Measurements from ENCODE around the gene TMEM170B.

Gene TMEM170B

DNA sequence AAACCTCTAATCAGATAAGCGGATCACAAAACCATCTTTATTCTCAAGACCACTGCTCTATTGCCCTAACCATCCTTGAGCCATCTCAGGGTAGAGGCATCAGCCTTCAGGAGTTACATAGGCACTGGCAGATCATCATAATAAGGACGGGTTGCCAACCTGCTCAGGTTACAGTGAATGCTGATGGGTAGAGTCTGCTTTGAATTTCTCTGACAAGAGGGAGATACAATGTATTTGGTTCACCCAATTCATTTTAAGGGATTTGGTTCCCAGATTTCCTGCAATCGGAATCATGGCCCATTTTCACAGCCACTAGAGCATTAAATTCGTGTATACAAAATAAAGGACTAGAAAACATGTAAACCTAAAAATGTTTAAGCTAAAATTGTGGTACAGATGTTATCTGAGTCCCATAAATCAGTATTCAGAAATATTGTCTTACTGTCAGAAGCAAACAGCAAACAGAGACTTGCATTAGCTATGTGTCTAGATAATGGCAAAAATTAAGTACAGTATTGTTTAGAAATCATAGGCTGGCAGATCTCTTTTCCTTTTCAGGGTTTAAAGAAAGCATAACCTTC, 41.9 kb upstream of the TMEM170B start:
- TF ChIP-seq, protein P1, sequence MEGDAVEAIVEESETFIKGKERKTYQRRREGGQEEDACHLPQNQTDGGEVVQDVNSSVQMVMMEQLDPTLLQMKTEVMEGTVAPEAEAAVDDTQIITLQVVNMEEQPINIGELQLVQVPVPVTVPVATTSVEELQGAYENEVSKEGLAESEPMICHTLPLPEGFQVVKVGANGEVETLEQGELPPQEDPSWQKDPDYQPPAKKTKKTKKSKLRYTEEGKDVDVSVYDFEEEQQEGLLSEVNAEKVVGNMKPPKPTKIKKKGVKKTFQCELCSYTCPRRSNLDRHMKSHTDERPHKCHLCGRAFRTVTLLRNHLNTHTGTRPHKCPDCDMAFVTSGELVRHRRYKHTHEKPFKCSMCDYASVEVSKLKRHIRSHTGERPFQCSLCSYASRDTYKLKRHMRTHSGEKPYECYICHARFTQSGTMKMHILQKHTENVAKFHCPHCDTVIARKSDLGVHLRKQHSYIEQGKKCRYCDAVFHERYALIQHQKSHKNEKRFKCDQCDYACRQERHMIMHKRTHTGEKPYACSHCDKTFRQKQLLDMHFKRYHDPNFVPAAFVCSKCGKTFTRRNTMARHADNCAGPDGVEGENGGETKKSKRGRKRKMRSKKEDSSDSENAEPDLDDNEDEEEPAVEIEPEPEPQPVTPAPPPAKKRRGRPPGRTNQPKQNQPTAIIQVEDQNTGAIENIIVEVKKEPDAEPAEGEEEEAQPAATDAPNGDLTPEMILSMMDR (IDR thresholded peaks at IDR 0.05; ENCODE audit: low read depth, low read length) = no peak
- no peak overlapping the region for H3K4me3 ChIP-seq (ENCODE audit: low read depth, low read length)

DNA sequence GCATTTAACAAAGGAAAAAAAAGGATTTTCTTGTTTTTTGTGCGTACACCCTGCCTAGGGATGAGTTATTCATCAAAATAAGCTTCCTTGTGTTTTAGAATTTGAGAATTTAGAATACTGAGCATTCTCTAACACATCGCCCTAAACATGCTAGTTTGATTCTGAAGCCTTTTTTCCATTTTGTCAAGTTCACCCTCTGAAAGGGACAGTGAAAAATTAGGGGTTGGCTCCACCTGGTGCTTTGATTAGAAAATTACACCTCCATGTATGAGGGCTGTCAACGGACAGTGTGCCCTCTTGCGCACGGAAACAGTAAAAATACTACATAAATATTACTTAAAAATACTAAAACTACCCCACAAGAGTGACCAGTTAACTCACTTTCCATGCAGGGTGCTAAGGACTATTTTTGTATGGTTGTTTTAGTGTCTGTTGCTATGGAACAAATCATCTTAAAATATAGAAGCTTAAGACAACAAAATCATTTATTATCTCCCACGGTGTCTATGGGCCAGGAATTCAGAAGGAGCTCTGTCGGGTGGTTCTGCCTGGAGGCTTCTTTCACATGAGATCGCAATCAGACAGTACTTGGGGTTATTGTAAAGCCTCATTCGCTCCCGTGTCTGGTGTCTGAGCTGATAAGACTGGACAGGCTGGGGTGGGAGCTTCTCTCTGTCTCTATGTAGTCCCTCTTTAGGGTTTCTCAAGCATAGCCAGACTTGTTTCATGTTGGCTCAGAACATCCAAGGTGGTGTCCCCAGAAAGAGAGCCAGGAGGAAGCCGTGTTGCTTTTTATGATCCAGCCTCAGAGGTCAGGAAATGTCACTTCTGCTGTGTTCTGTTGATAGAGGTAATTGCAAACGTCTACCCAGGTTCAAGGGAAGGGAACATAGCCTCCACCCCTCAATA, 41.1 kb upstream of the TMEM170B start:
- TF ChIP-seq, protein P1 (IDR thresholded peaks at IDR 0.05; ENCODE audit: low read depth, low read length) = peak; percentile 69
- H3K4me3 ChIP-seq (ENCODE audit: low read depth, low read length) = no peak overlapping the region

DNA sequence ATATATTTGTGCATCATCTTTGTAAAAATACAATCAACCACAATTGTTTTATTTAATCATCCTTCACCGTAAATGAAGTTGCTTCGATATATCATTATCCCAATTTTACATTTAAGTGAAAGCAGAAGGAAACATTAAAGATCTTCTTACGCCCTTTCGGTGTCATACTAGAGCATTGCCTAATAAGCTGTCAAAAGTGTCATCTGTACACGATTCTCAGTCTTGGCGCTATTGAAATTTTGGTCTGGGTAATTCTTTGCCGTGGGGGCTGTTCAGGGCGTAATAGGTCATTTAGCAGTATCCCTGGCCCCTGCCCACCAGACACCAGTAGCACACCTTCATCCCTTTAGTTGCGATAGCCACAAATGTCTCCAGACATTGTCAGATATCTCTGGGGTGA, 40.4 kb upstream of the TMEM170B start:
- no peak overlapping the region for H3K4me3 ChIP-seq (ENCODE audit: low read depth, low read length)
- TF ChIP-seq, protein P1 (IDR thresholded peaks at IDR 0.05; ENCODE audit: low read depth, low read length) = no peak

DNA sequence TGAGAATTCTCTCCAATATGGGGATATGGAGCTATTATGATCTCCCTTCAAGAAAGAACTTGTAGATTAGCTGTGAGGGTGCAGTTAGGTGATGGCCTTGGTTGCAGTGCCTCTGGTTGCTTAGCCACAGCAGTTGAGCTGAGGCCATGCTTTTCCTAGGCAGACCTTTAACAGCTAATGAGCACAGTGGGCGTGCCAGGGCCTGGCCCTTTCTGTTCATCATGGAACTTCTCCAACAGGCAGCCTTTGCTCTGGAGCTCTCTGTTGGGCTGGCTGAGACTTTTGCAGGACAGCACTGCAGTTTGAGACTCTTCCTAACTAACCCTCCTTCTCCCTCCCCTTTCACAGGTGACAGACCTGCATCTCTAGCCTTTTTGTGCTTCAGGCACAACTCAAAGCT, 39.7 kb upstream of the TMEM170B start:
- TF ChIP-seq, protein P1 (IDR thresholded peaks at IDR 0.05; ENCODE audit: low read depth, low read length) = no peak
- no peak overlapping the region for H3K4me3 ChIP-seq (ENCODE audit: low read depth, low read length)

DNA sequence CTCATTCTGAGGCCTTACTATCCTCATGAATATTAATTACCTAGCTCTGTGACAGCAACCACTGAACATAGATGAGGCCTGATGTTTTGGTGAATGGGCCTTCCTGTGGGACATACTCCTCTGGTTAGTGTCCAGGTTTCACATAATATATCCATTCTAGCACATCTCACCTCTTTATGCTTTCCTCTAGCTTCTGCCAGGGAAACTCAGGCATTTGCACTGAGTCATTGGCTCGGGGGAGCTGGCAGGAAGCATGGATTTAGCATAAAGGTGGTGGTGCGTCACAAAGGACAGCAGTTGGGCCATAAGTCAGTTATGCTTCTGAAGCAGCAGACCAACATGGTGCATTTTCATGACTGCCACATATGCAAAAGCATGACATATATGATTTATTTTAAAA, 37.5 kb upstream of the TMEM170B start:
- TF ChIP-seq, protein P1 (IDR thresholded peaks at IDR 0.05; ENCODE audit: low read depth, low read length) = no peak
- no peak overlapping the region for H3K4me3 ChIP-seq (ENCODE audit: low read depth, low read length)

DNA sequence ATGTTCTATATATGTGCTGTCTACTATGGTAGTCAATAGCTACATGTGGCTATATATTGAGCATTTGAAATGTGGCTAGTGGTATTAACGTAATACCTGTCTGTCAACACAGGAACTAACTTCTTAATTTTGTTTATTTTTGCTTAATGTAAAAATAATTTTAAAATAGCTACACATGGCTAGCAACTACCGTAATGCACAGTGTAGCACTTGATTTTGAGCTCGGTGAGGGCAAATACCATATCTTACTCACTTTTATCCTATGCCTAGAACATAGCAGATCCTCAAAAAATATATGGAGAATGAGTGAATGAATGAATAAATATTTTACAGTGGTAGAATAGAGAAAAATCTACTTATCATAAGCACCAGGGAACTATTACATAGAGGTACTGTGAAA, 28.1 kb upstream of the TMEM170B start:
- H3K4me3 ChIP-seq (ENCODE audit: low read depth, low read length) = no peak overlapping the region
- TF ChIP-seq, protein P1 (IDR thresholded peaks at IDR 0.05; ENCODE audit: low read depth, low read length) = no peak

DNA sequence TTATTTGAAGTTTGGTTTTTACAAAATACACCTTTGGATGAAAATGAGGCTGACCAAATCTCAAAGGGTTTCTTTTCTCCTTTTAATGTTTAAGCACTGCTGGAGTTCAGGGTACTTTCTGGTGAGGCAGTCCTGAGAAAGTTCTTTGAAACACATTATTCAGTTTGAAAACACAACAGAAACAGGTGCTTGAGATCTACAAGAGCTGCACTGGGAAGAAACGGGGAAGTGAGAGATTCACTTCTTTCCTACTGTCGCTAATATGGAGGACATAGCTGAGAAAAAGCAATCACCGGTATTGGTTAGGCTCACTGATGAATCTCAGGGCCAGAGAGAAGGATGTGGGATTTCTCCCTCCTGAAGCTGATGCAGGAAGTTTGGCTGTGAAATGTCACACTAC, 22.9 kb upstream of the TMEM170B start:
- no peak overlapping the region for H3K4me3 ChIP-seq (ENCODE audit: low read depth, low read length)
- TF ChIP-seq, protein P1 (IDR thresholded peaks at IDR 0.05; ENCODE audit: low read depth, low read length) = no peak
